ENCODE data around the gene SIRT3.
A peak's percentile ranks its signal among the peaks of the same experiment; 100 is the strongest.

Gene SIRT3

DNA sequence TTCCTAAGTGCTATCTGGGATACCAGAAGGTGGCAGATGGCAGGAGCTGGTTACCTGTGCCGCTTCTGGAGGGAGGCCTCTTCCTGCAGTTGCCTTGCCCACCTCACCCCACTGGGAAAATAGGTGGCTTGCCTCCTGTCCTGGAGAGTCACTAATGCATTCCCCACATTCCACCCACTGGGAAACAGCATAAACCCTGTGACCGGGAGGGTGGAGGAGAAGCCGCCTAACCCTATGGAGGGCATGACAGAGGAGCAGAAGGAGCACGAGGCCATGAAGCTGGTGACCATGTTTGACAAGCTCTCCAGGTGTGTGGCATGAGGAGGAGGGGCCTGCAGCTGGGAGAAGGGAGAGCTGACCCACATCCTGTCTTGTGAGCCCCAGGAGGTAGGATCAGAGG is 23.0 kb downstream of the SIRT3 start:
- no peak for DNase-seq

DNA sequence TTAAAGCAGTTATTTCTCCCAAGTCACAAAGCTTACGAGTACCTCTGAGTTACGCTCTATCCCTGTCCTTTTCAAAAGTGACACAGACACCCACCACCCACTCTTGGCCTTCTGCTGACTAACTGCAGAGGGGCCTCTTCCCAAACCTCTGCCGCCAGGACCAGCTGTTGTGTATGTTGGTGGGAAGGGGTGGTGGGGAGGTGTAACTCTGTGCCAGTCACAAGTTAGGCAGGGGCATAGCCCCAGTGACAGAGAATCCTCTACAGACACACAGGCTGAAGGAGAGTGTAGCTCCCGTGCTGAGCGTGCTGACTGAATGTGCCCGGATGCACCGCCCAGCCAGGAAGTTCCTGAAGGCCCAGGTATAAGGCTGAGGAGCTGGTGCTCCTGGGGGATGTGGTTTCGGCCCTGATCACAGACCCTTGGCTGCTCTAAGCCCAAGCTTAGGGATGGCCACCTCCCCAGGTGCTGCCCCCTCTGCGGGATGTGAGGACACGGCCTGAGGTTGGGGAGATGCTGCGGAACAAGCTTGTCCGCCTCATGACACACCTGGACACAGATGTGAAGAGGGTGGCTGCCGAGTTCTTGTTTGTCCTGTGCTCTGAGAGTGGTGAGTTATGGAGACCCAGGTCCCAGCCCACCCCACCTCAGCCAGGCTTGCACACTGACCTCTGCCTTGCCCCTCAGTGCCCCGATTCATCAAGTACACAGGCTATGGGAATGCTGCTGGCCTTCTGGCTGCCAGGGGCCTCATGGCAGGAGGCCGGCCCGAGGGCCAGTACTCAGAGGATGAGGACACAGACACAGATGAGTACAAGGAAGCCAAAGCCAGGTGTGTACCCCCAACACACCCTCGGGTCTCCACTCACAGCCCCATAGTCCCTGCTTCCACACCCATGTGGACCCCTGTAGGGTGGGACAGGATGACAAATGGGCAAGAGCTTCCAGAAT is 23.7 kb downstream of the SIRT3 start:
- DNase-seq, result no peak

DNA sequence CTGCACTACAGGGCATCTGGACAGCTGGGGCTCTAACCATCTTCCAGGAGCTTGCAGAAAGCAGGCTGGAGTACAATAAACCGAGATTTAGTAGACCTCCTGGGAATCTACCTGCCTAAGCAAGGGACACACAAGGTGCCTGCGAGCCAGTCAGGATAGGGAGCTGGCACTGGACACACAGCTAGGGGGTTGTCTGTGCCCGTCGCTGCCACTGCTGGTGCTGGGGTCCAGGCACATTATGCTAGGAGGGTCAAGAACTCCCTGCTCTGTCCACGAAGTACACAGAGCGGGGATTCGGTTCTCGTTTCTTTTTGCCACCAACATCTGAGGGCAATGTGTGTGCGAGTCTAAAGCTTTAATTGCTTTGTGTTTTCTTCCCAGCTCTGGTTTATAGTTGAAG is 24.4 kb downstream of the SIRT3 start:
- DNase-seq, result no peak

DNA sequence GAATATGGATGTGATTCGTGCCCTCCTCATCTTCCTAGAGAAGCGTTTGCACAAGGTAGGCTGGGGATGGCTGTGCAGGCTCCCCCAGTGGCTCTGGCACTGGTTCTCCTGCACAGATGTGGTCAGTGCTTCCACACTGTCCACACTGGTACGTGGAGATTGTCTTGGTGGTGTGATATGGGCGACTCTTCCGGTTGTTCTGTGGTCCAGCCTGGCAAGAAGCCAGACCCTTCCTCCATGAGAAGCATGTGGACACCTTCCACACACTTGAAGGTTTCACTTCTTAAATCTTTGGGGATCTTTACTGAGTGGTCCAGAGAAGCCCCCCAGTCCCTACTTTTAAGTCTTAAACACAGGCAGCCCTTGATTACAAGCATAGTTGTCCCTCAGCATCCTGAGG is 24.8 kb downstream of the SIRT3 start:
- no peak for DNase-seq

DNA sequence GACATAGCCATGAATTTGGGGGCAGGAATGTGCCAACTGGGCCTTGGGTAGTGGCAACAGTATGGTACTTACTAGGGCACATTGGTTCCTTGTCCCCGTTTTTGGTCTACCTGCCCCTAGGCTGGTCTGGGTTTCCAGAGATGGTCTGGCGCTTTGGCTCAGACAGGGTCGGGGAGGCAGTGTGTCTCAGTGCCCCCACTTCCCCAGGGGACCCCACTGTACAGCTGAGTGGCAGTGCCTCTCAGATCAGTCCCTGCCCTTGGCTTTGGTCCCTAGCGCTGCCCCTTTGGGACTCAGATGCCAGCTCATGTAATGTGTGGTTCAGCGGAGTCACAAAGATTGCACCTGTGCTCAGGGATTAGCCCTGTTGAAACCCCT is 25.4 kb downstream of the SIRT3 start:
- DNase-seq, result no peak

DNA sequence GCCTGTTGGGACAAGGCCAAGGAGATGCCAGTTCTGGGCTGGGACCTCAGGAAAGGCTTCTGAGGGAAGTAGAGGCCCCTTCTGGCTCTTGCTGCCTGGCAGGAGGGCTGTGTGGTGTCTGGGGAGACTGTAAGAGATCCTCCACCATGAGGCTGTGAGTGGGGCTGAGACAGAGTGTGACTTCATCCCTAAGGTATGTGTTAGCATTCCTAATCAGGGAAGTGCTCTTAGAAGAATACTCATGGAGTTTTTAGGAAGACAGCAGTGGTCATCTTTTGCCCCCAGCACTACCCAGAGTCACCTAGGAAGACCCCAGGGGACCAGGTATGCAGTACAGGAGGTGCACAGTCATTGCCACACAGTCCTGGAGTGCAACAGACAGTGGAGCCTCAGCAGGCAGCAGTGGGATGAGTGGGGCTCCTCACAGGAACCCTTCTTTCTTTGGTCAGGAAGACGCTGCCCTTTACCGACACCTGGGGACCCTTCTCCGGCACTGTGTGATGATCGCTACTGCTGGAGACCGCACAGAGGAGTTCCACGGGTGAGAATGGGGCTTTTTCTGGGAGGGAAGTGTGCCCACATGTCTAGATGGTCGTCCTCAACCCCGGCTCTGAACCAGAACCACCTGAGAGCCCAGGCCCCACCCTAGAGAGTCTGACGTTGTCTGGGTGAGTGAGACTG is 25.9 kb downstream of the SIRT3 start:
- no peak for DNase-seq

DNA sequence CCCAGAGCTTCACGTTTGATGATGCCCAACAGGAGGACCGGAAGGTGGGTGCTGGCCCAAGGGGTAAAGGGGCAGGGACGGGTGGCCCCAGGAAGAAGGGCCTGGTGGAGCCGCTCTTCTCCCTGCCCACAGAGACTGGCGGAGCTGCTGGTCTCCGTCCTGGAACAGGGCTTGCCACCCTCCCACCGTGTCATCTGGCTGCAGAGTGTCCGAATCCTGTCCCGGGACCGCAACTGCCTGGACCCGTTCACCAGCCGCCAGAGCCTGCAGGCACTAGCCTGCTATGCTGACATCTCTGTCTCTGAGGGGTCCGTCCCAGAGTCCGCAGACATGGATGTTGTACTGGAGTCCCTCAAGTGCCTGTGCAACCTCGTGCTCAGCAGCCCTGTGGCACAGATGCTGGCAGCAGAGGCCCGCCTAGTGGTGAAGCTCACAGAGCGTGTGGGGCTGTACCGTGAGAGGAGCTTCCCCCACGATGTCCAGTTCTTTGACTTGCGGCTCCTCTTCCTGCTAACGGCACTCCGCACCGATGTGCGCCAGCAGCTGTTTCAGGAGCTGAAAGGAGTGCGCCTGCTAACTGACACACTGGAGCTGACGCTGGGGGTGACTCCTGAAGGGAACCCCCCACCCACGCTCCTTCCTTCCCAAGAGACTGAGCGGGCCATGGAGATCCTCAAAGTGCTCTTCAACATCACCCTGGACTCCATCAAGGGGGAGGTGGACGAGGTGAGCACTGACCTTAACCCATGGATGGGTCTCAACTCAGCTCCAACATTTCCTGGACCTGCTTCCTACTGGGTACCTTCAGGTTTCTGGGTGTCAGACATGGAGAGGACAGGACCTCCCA is 26.6 kb downstream of the SIRT3 start:
- no peak for DNase-seq

DNA sequence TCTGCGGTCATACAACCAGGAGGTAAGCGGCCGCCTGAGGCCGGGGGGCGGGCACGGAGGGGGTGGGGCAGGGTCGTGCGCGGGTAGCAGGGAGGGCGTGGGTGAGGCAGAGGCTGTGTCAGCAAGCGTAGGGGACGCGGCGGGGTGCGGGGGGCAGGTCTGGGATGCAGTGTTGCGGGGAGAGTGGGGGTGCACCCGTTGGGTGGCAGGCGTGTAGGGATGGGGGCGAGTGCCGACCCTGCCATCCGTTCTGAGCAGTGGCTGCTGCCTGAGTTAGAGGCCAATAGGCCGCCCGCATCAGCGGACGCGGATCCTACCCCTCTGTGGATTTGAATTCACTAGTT is 27.3 kb downstream of the SIRT3 start:
- DNase-seq, result no peak

DNA sequence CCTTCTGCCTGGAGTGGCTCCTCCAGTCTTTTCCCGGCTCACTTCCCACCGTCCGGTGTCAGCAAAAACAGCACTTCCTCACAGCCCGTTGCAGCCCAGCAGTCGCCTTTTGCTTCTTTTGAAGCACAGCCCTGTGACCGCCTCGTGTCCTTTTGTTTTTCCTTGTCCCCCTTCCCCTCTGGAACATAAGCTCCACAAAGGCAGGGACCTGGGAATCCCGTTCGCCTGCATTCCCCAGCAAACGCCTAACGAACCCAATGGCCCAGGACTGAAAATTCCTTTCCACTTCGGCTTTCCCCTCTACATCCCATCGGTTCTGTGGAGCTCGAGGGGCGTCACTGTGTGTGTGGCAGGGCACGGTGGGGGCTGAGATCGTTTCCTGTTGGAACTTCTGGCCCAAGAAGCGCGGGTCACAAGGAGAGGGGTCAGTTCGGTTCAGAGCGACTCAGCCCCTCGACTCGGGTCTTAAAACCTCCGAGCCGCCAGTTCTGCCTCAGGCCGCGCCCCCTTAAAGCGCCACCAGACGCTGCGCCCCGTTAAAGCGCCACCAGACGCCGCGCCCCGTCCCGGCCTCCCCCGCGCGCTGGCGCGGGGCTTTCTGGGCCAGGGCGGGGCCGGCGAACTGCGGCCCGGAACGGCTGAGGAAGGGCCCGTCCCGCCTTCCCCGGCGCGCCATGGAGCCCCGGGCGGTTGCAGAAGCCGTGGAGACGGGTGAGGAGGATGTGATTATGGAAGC is 27.8 kb downstream of the SIRT3 start:
- DNase-seq, result peak; percentile 20

DNA sequence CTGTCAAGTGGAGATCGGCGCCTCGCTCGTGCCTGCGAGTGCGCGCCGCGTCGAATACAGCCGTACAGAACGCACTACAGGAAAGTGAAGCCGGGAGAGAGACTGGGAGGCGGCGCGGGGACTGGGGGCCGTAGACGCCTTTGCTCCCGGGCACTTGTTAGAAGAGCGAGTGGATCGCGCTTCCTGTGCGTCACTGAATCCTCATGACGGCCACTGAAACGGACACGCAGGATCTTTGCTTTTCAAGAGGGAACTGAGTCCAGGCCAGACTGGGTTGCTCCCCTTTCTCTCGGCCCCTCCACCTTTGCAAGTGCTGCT is 28.3 kb downstream of the SIRT3 start:
- DNase-seq, result no peak

DNA sequence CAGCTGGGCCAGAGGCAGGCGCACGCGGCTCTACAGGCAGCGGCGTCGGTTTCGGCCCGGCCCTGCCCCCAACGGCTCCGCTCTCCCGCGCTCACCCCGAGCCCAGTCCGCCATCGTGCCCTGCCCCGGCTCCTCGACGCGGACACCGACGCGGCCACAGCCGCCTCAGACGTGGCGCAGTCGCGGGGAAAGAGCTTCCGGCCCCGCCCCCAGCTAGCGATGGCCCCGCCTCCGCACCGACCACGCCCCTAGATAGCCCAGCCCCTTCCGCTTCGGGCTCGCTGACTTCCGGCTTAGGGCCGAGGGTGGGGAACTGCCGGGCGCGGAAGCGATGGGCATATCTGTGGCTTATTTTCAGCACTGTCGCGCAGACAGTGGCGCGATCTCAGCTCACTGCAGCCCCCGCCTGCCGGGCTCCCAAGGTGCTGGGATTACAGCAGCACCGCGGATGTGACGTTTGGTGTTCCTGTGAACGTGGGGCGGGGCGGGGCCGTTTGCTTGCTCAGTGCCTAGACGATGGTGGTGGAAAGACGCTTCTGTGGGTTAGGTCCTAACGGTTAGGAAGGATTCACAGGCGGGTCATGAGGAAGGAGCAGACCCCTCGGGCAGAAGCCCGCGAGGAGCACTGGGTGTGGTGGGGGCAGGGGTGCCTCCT is 28.8 kb downstream of the SIRT3 start, which contains the start of the genes BET1L and RIC8A:
Gene BET1L (minus strand): TSS at position 192 of the 655 bp plus-strand sequence. CDS start 78 bp downstream, at position 114.
Gene RIC8A (plus strand): TSS at position 501 of the 655 bp plus-strand sequence. CDS start 1,147 bp downstream, outside the sequence.
- DNase-seq, result peak; percentile 81

DNA sequence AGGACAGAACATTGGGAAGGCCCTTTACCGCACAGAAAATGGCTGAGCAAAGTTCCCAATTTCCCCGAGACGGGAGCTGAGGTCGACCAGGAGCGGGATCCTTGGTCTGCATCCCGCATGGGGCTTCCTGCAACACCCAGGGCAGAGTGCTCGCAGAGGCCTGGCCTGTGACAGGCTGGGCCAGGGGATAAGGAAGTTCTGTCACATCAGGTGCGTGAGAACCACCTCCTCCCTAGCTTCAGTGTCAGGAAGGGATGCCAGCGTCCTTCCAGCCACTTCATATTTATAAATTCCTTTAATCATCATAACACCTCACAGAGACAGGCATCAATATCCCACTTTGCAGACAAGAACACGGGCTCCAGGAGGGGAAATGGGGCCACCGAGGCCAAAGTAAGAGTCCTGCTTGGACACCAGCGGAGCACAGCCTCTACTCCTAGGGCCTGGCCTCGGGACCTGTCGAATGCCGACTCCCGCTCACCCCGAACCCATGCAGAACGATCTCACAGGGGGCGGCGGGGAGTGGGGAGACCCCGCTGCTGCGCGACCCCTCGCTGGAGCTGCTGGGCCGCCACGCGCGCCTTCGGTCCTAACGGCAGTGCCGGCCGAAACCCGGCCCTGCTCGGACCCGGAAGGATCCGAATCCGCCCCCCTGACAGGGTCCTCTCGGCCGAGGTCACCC is 29.5 kb downstream of the SIRT3 start:
- no peak for DNase-seq

DNA sequence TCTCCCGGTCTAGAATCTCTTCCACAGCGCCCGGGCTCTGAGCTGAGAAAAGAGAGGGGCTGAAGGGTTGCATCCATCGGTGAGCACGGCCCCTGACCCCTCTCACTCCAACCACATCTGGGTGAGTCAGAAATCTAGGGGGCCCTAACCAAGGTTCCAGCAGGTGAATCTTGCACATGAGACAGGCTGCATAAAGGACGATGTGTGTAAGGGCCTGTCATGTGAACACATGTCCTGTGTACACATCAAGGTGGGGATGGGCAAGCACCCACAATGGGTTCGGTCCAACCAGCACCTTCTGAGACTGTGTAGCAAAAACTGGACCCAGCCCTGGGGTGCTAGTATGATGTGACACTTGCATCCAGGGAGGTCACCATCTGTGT is 30.1 kb downstream of the SIRT3 start:
- DNase-seq, result no peak

DNA sequence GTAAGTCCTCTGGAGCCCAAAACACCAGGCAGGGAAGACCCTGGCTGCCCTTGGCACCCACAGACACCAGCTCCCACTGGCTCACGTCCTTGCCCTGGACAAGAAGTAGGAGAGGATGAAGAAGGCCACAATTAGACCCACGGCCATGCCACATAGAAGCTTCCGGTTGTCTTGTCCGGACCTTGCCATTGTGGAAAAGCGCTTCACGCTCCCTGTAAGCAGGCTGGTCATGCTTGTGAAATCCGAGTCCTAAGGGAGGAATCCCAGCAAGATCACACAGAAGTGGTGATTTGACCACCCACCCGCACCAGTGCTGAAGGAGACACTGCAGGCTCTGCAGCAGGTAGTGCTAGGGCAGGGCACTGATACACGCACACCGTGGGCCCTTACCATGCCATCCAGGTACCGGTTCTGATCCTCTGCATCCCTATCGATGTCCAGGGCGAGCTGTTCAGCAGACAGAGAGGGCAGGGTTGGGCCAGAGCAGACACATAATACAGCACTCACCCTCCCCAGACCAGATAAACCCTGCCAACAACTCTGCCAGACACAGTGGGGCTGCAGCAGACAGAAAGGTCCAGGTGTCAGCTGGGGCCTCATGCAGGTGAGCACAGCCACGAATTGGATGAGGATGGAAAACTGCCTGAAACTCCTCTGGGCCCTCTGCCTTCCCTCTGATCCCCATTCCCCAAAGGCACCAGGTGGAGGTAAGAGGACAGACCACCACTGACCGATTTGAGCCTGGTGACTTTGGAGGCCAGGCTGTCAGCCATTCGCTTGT is 30.7 kb downstream of the SIRT3 start:
- no peak for DNase-seq

DNA sequence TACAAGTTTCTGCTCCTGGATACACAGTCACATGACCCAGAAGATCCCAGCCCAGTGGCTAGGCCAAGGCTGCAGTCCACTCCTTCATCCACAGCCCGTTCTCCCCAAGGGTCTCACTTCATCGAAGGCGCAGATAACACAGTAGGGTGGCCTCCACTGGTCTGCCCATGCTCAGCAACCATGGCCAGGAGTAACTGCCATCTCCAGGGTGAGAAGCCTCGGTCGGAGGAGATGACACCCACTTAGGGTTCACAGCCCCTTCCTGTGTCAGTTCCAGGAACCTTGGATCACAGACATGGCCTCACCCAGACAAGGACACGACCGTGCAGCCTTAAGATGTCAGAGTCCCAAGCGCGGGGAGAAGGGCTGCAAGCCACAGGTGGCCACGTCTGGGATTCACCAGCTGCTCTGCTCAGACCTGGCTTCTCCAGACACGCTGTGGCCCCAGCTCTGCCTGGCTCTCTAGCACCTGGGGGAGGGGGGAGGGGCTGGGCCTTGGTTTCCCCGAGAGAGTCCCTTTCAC is 31.5 kb downstream of the SIRT3 start:
- DNase-seq, result no peak

DNA sequence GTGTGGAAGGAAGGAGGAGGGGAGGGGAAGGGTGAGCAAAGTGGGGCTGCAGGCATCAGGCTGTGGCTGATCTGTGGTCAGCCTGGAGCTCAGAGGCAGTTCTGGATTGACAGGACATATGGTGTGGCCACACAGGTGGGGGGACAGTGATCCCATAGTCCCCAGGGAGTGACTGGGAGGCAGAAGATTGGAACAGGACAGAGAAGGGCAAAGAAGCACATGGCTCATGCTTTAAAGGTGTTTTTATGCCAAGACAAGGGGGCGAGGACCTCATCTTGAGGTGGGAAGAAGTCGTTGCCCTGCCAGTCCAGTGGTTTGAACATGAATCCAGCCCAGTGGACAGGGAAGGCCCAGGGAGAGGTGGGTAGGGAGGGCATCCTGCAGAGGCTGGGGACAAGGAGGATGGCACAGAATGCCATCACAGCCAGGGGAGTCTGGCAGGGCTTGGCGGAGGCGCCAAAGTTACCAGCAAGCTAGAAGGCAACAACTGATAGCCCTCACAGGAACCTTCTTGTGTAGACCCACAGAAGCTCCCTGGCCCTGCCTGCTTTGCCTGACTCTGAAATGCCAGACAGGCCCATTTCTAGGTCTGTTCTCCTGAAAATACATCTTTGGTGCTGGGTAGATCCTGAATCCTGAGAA is 32.1 kb downstream of the SIRT3 start:
- DNase-seq, result no peak

DNA sequence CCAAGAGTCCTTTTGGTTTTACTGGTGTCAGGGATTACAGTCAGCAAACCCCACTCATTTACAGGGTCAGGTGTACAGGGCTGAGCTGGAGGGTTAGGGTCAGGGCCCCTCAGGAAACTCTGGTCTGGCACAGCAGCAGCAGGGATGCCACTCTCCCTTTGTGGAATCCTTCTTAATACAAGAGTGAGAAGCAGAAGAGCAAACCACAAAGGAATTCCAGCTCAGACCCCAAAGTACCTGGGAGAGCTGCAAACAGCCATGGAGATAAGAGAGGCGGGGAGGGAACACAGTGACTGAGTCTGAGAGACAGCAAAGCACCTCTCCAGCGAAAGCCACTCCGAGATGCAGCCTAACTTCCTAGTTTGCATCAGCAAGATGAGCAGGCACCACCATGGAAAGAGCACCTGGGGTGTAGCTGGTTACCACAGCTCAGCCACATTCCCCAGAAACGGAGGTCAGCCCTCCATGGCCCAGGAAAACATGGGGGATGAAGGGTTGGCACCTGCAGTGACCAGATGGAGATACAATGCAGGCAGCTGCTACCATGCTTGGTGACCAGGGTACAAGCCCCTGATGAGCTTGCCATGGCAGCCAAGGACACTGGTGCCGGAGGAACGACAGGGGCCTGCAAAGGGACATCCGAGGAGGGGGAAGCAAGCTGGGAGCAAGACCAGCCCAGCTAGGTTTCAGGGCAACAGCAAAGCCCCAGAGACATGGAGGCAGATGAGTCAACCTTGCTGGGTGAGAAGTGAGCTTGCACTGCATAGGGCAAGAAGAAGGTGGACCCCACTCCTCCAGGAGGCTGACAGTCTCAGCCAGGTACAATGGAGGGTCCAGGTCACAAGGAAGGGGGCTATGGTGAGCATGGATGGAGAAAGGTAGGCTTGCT is 32.8 kb downstream of the SIRT3 start:
- no peak for DNase-seq

DNA sequence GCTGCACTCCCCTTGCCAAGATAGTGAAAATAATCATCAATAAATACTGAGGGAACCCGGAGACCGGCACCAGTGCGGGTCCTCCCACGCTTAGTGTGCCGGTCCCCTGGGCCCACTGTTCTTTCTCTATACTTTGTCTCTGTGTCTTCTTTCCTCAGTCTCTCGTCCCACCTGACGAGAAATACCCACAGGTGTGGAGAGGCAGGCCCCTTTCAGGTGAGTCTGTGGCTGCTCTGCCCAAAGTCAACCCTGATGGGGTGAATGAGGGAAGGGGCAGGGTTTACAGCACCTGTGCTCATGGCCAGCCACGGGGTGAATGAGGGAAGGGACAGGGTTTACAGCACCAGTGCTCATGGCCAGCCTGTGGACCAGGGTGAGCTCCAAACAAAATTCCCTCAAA is 33.7 kb downstream of the SIRT3 start:
- no peak for DNase-seq

DNA sequence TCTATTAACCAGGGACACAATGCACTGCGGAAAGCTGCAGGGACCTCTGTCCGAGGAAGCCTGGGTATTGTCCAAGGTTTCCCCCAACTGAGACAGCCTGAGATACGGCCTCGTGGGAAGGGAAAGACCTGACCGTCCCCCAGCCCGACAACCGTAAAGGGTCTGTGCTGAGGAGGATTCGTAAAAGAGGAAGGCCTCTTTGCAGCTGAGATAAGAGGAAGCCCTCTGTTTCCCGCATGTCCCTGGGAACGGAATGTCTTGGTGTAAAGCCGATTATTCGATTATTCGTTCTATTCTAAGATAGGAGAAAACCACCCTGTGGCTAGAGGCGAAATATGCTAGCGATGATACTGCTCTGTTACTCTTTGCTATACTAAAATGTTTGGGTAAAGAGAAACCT is 34.2 kb downstream of the SIRT3 start:
- DNase-seq, result no peak

Measured in NCI-H2171 (cell line).